Astrocyte (in vitro differentiated cells and primary cell): ENCODE data around the gene PARN. TPM values are rescaled to one million over a fixed set of nuclear protein-coding genes. Genes with fewer than 3 reads are reported as not detected.
A peak's percentile ranks its signal among the peaks of the same experiment; 100 is the strongest.

ENCODE experiments used
- DNase-seq: peaks from one replicate; pipeline ENCODE4 v3.0.0-alpha.2; 2010; ENCODE audit warnings: low read depth
- FAIRE-seq: peaks from 2 replicates; lab custom pipeline; 2011; peaks lifted over from hg19 to GRCh38; lab: Jason Lieb, UNC
- H2AFZ ChIP-seq: 2 replicates; pipeline ENCODE4 v1.6.0; 2012; ENCODE audit warnings: low read depth, low read length, inconsistent platforms
- H3K27ac ChIP-seq: 2 replicates; pipeline ENCODE4 v1.5.1; 2011; ENCODE audit warnings: low read depth, low read length, inconsistent platforms
- H3K27me3 ChIP-seq: 2 replicates; pipeline ENCODE4 v1.6.0; 2011; ENCODE audit warnings: low read length, inconsistent platforms; ENCODE audit not compliant: insufficient read depth
- H3K36me3 ChIP-seq: 2 replicates; pipeline ENCODE4 v1.5.1; 2011; ENCODE audit warnings: low read length, inconsistent platforms; ENCODE audit not compliant: insufficient read depth
- H3K4me1 ChIP-seq: 2 replicates; pipeline ENCODE4 v1.5.1; 2011; ENCODE audit warnings: low read length, inconsistent platforms; ENCODE audit not compliant: insufficient read depth
- H3K4me2 ChIP-seq: 2 replicates; pipeline ENCODE4 v1.6.0; 2012; ENCODE audit warnings: low read length, inconsistent platforms
- H3K4me3 ChIP-seq: 2 replicates; pipeline ENCODE4 v1.5.1; 2011; ENCODE audit warnings: low read depth, mild to moderate bottlenecking, low read length, inconsistent platforms; ENCODE audit not compliant: insufficient read depth
- H3K79me2 ChIP-seq: 2 replicates; pipeline ENCODE4 v1.6.0; 2012; ENCODE audit warnings: mild to moderate bottlenecking, low read length, inconsistent platforms; ENCODE audit not compliant: insufficient read depth
- H3K9ac ChIP-seq: 2 replicates; pipeline ENCODE4 v1.6.0; 2012; ENCODE audit warnings: mild to moderate bottlenecking, low read length, inconsistent platforms
- H3K9me3 ChIP-seq: 2 replicates; pipeline ENCODE4 v1.5.1; 2012; ENCODE audit warnings: low read depth, mild to moderate bottlenecking, low read length, inconsistent platforms; ENCODE audit not compliant: insufficient read depth
- H4K20me1 ChIP-seq: 2 replicates; pipeline ENCODE4 v1.6.0; 2012; ENCODE audit warnings: low read length, inconsistent platforms; ENCODE audit not compliant: insufficient read depth
- H3K27ac Mint-ChIP-seq: one replicate; pipeline ENCODE4 v1.8.0; 2021; ENCODE audit warnings: mild to moderate bottlenecking, mixed read lengths; ENCODE audit not compliant: unreplicated experiment
- H3K27me3 Mint-ChIP-seq: one replicate; pipeline ENCODE4 v1.8.0; 2021; ENCODE audit warnings: low read depth, mixed read lengths; ENCODE audit not compliant: unreplicated experiment
- H3K36me3 Mint-ChIP-seq: one replicate; pipeline ENCODE4 v1.8.0; 2021; ENCODE audit warnings: low read depth, mixed read lengths; ENCODE audit not compliant: unreplicated experiment
- H3K4me1 Mint-ChIP-seq: one replicate; pipeline ENCODE4 v1.8.0; 2021; ENCODE audit warnings: low read depth, mixed read lengths; ENCODE audit not compliant: unreplicated experiment
- H3K4me3 Mint-ChIP-seq: one replicate; pipeline ENCODE4 v1.8.0; 2021; ENCODE audit warnings: mild to moderate bottlenecking, moderate library complexity, mixed read lengths; ENCODE audit not compliant: unreplicated experiment
- H3K9me3 Mint-ChIP-seq: one replicate; pipeline ENCODE4 v1.8.0; 2021; ENCODE audit warnings: mild to moderate bottlenecking, mixed read lengths; ENCODE audit not compliant: unreplicated experiment
- CTCF ChIP-seq: IDR thresholded peaks from 2 replicates; pipeline ENCODE4 v1.5.1; 2011; ENCODE audit warnings: low read depth, mild to moderate bottlenecking, inconsistent platforms, low read length, moderate library complexity; ENCODE audit not compliant: insufficient read depth
- EZH2 ChIP-seq: IDR thresholded peaks from 2 replicates; pipeline ENCODE4 v1.6.1; 2012; ENCODE audit warnings: mild to moderate bottlenecking, low read length, inconsistent platforms; ENCODE audit not compliant: insufficient read depth
- total RNA-seq: library from RNA; stranded (reverse); gene quantifications from 2 replicates; pipeline ENCODE4 v1.2.1, GENCODE V29; 2021

PARN gene
- total RNA-seq, 1 donor from 2014 or later = 26.1 TPM

DNA sequence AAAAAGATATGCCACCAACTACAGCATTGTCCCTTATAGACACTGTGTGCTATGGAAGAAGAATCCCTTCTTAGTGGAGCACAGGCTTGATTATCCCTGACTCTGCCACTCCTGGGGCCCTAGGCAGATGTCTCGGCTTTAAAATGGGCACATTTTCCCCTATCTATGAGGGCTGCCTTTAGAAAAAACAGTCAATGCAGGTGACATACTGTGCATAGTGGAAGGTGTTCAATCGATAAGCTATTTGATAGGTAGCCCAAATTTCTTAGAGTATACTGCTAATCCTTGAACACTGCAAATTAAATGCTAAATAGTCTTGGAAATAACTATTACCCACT, 64.4 kb downstream of the PARN start:
- Mint-ChIP-seq H3K27ac (no peak overlapping the region), H3K4me1 (peaks cover 18% of the 10 kb centered on the region), H3K27me3 (no peaks in the 10 kb centered on the region), H3K36me3 (peaks cover 4% of the 10 kb centered on the region), H3K4me3 (no peak overlapping the region), H3K9me3 (no peaks in the 10 kb centered on the region)
- Histone ChIP-seq H3K27ac (no peak overlapping the region), H3K79me2 (no peaks in the 10 kb centered on the region), H3K27me3 (no peaks in the 10 kb centered on the region), H3K36me3 (no peaks in the 10 kb centered on the region), H3K9me3 (no peaks in the 10 kb centered on the region), H3K4me3 (no peak overlapping the region), H4K20me1 (peaks cover 11% of the 10 kb centered on the region), H3K4me2 (no peak overlapping the region), H2AFZ (no peak overlapping the region), H3K9ac (no peak overlapping the region), H3K4me1 (no peaks in the 10 kb centered on the region)
- TF ChIP-seq CTCF = no peak
- no peak for TF ChIP-seq EZH2
- FAIRE-seq = no peak
- no peak for DNase-seq

DNA sequence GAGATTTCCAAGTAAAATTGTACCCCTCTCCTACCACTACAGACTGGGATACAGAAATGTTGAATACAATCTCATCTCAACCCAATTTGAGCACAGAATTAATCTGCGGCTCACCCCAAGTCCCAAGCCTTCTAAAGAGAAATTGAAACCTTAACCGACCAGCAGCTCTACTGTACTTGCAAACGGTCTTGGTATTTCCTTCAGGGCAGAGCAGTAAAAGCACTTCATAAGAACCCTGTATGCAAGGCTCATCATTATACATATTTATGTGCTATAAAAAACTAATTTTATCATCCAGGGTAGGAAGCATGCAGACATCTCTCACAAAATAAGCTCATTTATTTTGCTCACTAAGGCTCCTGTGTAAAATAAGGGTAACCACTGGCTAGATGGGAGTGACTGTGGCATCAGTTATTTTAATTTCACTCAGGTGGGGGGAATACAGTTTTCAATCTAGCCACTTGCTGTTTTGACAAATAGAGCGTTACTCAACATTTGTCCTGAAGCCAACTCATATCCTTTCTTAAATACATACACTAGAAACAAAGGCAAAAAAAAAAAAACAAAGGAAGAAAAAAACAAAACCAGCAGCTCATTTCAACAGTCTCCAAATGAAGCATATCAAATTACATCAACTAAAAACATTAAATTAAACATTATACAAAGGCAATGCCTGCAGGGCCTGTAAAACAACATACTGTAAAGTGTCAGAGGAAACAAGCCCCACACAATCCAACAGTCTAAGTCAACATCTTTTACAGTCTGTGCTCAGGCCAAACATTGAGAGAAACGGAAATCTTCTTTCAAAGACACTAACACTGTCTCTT, 65.0 kb downstream of the PARN start:
- peaks cover 11% of the 10 kb centered on the region for H4K20me1 ChIP-seq
- no peaks in the 10 kb centered on the region for H3K79me2 ChIP-seq
- H3K36me3 ChIP-seq = no peaks in the 10 kb centered on the region
- FAIRE-seq (no peak), DNase-seq (peak; percentile 18)
- no peaks in the 10 kb centered on the region for H3K9me3 ChIP-seq
- Mint-ChIP-seq H3K27ac (no peak overlapping the region), H3K9me3 (no peaks in the 10 kb centered on the region), H3K4me1 (peaks cover 20% of the 10 kb centered on the region), H3K4me3 (no peak overlapping the region), H3K27me3 (no peaks in the 10 kb centered on the region), H3K36me3 (peaks cover 4% of the 10 kb centered on the region)
- TF ChIP-seq EZH2 (no peak), CTCF (no peak)
- no peaks in the 10 kb centered on the region for H3K27me3 ChIP-seq
- H3K4me3 ChIP-seq = no peak overlapping the region
- H3K4me1 ChIP-seq = no peaks in the 10 kb centered on the region
- no peak overlapping the region for H3K4me2 ChIP-seq
- no peak overlapping the region for H3K9ac ChIP-seq
- no peak overlapping the region for H3K27ac ChIP-seq
- no peak overlapping the region for H2AFZ ChIP-seq

DNA sequence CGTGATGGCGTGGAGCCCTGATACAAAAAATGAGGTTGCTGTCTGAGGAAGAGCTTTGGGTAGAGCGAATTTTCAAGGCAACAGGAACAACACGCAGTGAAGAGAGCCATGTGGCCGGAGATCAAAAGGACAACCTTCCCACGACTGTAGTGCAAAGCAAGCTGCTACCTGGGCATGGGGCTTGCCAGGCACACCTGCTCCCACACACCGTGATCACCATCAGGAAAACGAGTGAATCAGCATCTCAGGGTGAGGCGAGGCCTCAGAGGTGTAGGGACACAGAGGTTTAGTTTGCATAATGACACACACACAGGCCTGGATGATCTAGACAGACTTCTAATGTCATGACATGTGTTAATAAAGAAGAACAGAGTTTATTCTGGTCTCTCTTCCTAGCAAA, 65.7 kb downstream of the PARN start:
- no peaks in the 10 kb centered on the region for H3K4me1 ChIP-seq
- DNase-seq (no peak), FAIRE-seq (no peak)
- H2AFZ ChIP-seq = no peak overlapping the region
- H3K9ac ChIP-seq = no peak overlapping the region
- Mint-ChIP-seq H3K36me3 (peaks cover 5% of the 10 kb centered on the region), H3K27ac (no peak overlapping the region), H3K4me3 (no peak overlapping the region), H3K9me3 (no peaks in the 10 kb centered on the region), H3K27me3 (no peaks in the 10 kb centered on the region), H3K4me1 (peaks cover 26% of the 10 kb centered on the region)
- no peaks in the 10 kb centered on the region for H3K27me3 ChIP-seq
- no peak overlapping the region for H3K4me3 ChIP-seq
- no peaks in the 10 kb centered on the region for H3K79me2 ChIP-seq
- no peaks in the 10 kb centered on the region for H3K36me3 ChIP-seq
- H3K9me3 ChIP-seq = no peaks in the 10 kb centered on the region
- H4K20me1 ChIP-seq = peaks cover 11% of the 10 kb centered on the region
- no peak overlapping the region for H3K27ac ChIP-seq
- TF ChIP-seq EZH2 (no peak), CTCF (no peak)
- H3K4me2 ChIP-seq = no peak overlapping the region
